GM18873 (cell line): ENCODE measurements around the gene PLLP.
A peak's percentile ranks its signal among the peaks of the same experiment; 100 is the strongest.

Experiments
- ATAC-seq: cut with Tn5 transposase; IDR thresholded peaks from one replicate; pipeline ENCODE4 v1.9.1; 2021; ENCODE audit warnings: mild to moderate bottlenecking, moderate library complexity, moderate number of reproducible peaks; ENCODE audit not compliant: unreplicated experiment, low FRiP score

PLLP gene

GRCh38 chr16:57303021-57303909, 18.8 kb upstream of the PLLP start:
- ATAC-seq: no peak

- ATAC-seq: no peak
Measured at GRCh38 chr16:57301126-57301817, 16.8 kb upstream of the PLLP start.

GRCh38 chr16:57300387-57301125, 16.1 kb upstream of the PLLP start:
- ATAC-seq: peak; percentile 83

GRCh38 chr16:57299719-57300386, 15.4 kb upstream of the PLLP start:
- ATAC-seq: peak; percentile 42

GRCh38 chr16:57299009-57299718, 14.7 kb upstream of the PLLP start:
- ATAC-seq: peak; percentile 18

GRCh38 chr16:57297856-57298255, 13.4 kb upstream of the PLLP start:
- ATAC-seq: no peak

GRCh38 chr16:57289391-57290257, 5.2 kb upstream of the PLLP start:
- ATAC-seq: no peak

- ATAC-seq: no peak
Measured at GRCh38 chr16:57285379-57285778, 907 bp upstream of the PLLP start.

GRCh38 chr16:57284952-57285363, 486 bp upstream of the PLLP start:
- ATAC-seq: no peak

- no peak for ATAC-seq
Measured at GRCh38 chr16:57283959-57284208, 588 bp downstream of the PLLP start.

- no peak for ATAC-seq
Measured at GRCh38 chr16:57283214-57283958, 1.1 kb downstream of the PLLP start.

GRCh38 chr16:57282510-57283213, 1.8 kb downstream of the PLLP start:
- no peak for ATAC-seq

GRCh38 chr16:57281791-57282190, 2.7 kb downstream of the PLLP start:
- ATAC-seq: no peak

- ATAC-seq: no peak
Measured at GRCh38 chr16:57279780-57280638, 4.5 kb downstream of the PLLP start.

GRCh38 chr16:57278494-57278893, 6.0 kb downstream of the PLLP start:
- ATAC-seq: no peak

- ATAC-seq: no peak
Measured at GRCh38 chr16:57277586-57277985, 6.9 kb downstream of the PLLP start.

- ATAC-seq: no peak
Measured at GRCh38 chr16:57276596-57276995, 7.9 kb downstream of the PLLP start.
